GM12878 (cell line): ENCODE data around the gene TTLL13. TPM values are rescaled to one million over a fixed set of nuclear protein-coding genes. Genes with fewer than 3 reads are reported as not detected.

Experiments used
- ATAC-seq: fragments of 200-7000 bp; cut with Tn5 transposase; 3 replicates; pipeline ENCODE4 v1.9.1; 2020; ENCODE audit warnings: mild to moderate bottlenecking, moderate library complexity
- BruUV-seq: library from RNA; stranded (reverse); fragments of 400-500 nt; replicated peaks from 2 replicates; lab custom pipeline; 2021; lab: Mats Ljungman, UMichigan
- CTCF ChIA-PET: fragments of 300-600 bp; sonication (Branson Sonifier 250); formaldehyde crosslinking; extraction: SDS; loops from one replicate; lab custom pipeline; 2021; ENCODE audit warnings: inconsistent platforms; lab: Yijun Ruan, JAX
- POLR2A ChIA-PET: fragments of 350-600 bp; formaldehyde crosslinking; extraction: SDS; loops from one replicate; lab custom pipeline; 2021; ENCODE audit warnings: inconsistent platforms; lab: Charles Lee
- RAD21 ChIA-PET: fragments of 300-600 bp; sonication (Branson Sonifier 250); formaldehyde crosslinking; loops from one replicate; lab custom pipeline; 2023; ENCODE audit warnings: antibody characterized with exemption; ENCODE audit not compliant: unreplicated experiment; lab: Charles Lee
- SMC1A ChIA-PET: fragments of 300-600 bp; sonication (Branson Sonifier 250); formaldehyde crosslinking; loops from one replicate; lab custom pipeline; 2023; ENCODE audit not compliant: unreplicated experiment, uncharacterized antibody; lab: Charles Lee
- DNase-seq: peaks from one replicate; pipeline ENCODE4 v3.0.0-alpha.2; 2011; ENCODE audit warnings: low read depth, low spot score
- FAIRE-seq: peaks from 3 replicates; lab custom pipeline; 2011; peaks lifted over from hg19 to GRCh38; lab: Jason Lieb, UNC
- H2AFZ ChIP-seq: 2 replicates; pipeline ENCODE4 v1.6.0; 2011; ENCODE audit warnings: low read depth, low read length, control low read depth; ENCODE audit not compliant: control insufficient read depth
- H3K27ac ChIP-seq: 2 replicates; pipeline ENCODE4 v1.5.1; 2011; ENCODE audit warnings: control low read depth; ENCODE audit not compliant: control insufficient read depth, insufficient read depth
- H3K27me3 ChIP-seq, 2 experiments: replicated peaks in 1 of 2; 2 replicates each; pipeline versions ENCODE4 v1.6.0 to v1.6.1; 2011; ENCODE audit warnings: low read length in 1 of 2; ENCODE audit not compliant: control insufficient read depth in 2 of 2, insufficient read depth in 2 of 2
- H3K36me3 ChIP-seq, 2 experiments: 2 replicates each; pipeline ENCODE4 v1.5.1; 2011; ENCODE audit warnings: low read length in 1 of 2; ENCODE audit not compliant: control insufficient read depth in 2 of 2, insufficient read depth in 2 of 2
- H3K4me1 ChIP-seq: 2 replicates; pipeline ENCODE4 v1.6.1; 2011; ENCODE audit warnings: mild to moderate bottlenecking, low read length, moderate library complexity, mixed read lengths; ENCODE audit not compliant: control insufficient read depth, insufficient read depth
- H3K4me2 ChIP-seq: 2 replicates; pipeline ENCODE4 v1.6.0; 2011; ENCODE audit warnings: control low read depth; ENCODE audit not compliant: control insufficient read depth, insufficient read depth
- H3K4me3 ChIP-seq: fragments of 200-600 bp; sonication (generic); 2 replicates; pipeline ENCODE4 v1.5.1; 2016
- H3K79me2 ChIP-seq: 2 replicates; pipeline ENCODE4 v1.6.0; 2011; ENCODE audit warnings: low read length; ENCODE audit not compliant: control insufficient read depth, insufficient read depth
- H3K9ac ChIP-seq: 2 replicates; pipeline ENCODE4 v1.8.0; 2011; ENCODE audit warnings: low read length, control low read depth, mixed read lengths; ENCODE audit not compliant: control insufficient read depth, insufficient read depth
- H3K9me3 ChIP-seq: replicated peaks from 3 replicates; pipeline ENCODE4 v1.5.1; 2011; ENCODE audit warnings: mild to moderate bottlenecking, low read length; ENCODE audit not compliant: control insufficient read depth, insufficient read depth
- H4K20me1 ChIP-seq: 2 replicates; pipeline ENCODE4 v1.6.0; 2011; ENCODE audit not compliant: control insufficient read depth, insufficient read depth
- GABPA ChIP-seq: IDR thresholded peaks from 2 replicates; pipeline ENCODE4 v1.6.1; 2014; ENCODE audit warnings: antibody characterized with exemption, low read depth, mild to moderate bottlenecking, inconsistent platforms
- JUND ChIP-seq: IDR thresholded peaks from 2 replicates; pipeline ENCODE4 v1.6.1; 2012; ENCODE audit warnings: low read depth, mild to moderate bottlenecking, low read length, improper control_type of control experiment, moderate library complexity
- STAT1 ChIP-seq: fragments of 450-650 bp; conservative IDR thresholded peaks from 2 replicates; pipeline ENCODE4 v1.6.1; 2014; ENCODE audit warnings: antibody characterized with exemption, mild to moderate bottlenecking
- TCF3 ChIP-seq: IDR thresholded peaks from 2 replicates; pipeline ENCODE4 v1.6.1; 2012; ENCODE audit warnings: low read depth, mild to moderate bottlenecking, low read length, borderline replicate concordance; ENCODE audit not compliant: insufficient read depth
- WGBS: methylation state at CpG from one replicate; pipeline ENCODE4 v1.1.6; 2016; ENCODE audit warnings: low lambda C conversion rate; ENCODE audit not compliant: insufficient replicate concordance, insufficient coverage; ENCODE audit errors: missing lambda C conversion rate; 5-methylcytosine and 5-hydroxymethylcytosine counted together
- in situ Hi-C: fragments of 300-500 bp; cut with MboI; formaldehyde crosslinking; loops from 9 replicates; pipeline ENCODE4 v1.14.3; 2018; ENCODE audit warnings: mixed read lengths
- intact Hi-C: fragments of 100-400 bp; cut with micrococcal nuclease; formaldehyde crosslinking; loops from one replicate; pipeline ENCODE4 v1.14.2; 2022; ENCODE audit not compliant: unreplicated experiment
- polyA plus RNA-seq, 11 experiments: library from polyadenylated mRNA; depleted of rRNA in 4 of 11; unstranded in 6 of 11; stranded (reverse) in 5 of 11; fragments of >200 nt; fragmentation: Nextera tagmentation in 4 of 11; fragmentation: Illumina TruSeq in 1 of 11; extraction: Ambion mirVana in 4 of 11; extraction: Trizol in 1 of 11; gene quantifications; 1 replicate in 1 of 11; 2 replicates in 10 of 11; pipeline versions ENCODE4 v1.2.1 to v1.2.3, GENCODE V29; 2011 to 2016; ENCODE audit warnings: inconsistent platforms in 2 of 11, missing spikeins in 2 of 11, low read depth in 1 of 11
- total RNA-seq, 4 experiments: library from RNA; depleted of rRNA in 3 of 4; stranded (reverse); fragments of >200 nt in 3 of 4; fragmentation: Illumina TruSeq in 1 of 4; extraction: Trizol in 1 of 4; gene quantifications; 2 replicates each; pipeline versions ENCODE4 v1.2.1 to v1.2.3, GENCODE V29; 2013 to 2021
- TF ChIP-seq, protein P1 (sequence below): fragments of 450-650 bp; IDR thresholded peaks from 2 replicates; pipeline ENCODE4 v1.6.1; 2017; ENCODE audit warnings: mild to moderate bottlenecking, low read depth, inconsistent platforms; ENCODE audit not compliant: poor library complexity, severe bottlenecking

Gene TTLL13
- total and polyA plus RNA-seq, 10 of the 15 experiments (the other 5 are each of a cell fraction or from before 2014, with no cell fraction given) = 0.03 to 0.32 (median 0.13) TPM; not detected in 1

DNA sequence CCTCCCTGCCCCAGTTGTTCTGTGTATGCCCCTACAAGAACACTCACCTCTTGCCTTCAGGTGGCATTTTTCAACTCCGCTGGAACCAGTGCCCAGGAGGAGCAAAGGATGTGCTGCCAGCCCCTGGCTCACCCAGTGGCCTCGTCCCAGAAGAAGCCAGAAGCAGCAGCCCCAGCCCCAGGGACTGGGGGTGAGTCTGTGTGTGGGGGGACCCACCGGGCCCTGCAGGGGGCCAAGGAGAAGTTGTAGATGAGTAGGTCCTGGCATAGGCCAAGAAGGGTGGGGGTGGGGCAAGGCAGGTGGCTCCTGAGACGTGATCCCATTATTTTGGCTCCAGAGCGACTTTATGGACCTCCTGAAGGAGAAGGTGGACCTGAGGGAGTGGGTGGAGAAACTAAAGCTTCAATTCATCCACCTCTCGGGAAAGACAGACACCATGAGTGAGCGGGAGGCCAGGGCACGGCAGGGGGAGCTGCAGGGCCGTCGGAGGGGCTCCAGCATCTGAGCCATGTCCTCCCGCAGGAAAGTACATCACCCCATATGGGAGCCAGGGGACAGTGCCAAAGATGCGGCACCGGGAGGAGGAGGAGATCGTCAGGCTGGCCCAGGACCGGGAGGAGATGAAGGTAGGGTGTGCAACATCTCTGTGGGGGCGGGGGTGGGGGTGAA lies 45.4 kb downstream of the TTLL13 start:
- RAD21 ChIA-PET = no interaction called here
- ATAC-seq = no peak
- POLR2A ChIA-PET = no interaction called here
- Histone ChIP-seq H3K27me3 (no peaks in the 10 kb centered on the region), H3K4me1 (no peaks in the 10 kb centered on the region), H3K79me2 (no peaks in the 10 kb centered on the region), H3K4me3 (no peak overlapping the region), H3K9ac (no peak overlapping the region), H3K27ac (no peak overlapping the region), H2AFZ (no peak overlapping the region), H3K36me3 (no peaks in the 10 kb centered on the region), H3K9me3 (no peaks in the 10 kb centered on the region), H3K4me2 (no peak overlapping the region), H4K20me1 (no peaks in the 10 kb centered on the region)
- in situ Hi-C loops (no loop called here), intact Hi-C loops (no loop called here)
- BruUV-seq = no TSS peak
- TF ChIP-seq GABPA (no peak), TCF3 (no peak), STAT1 (no peak), JUND (no peak)
- TF ChIP-seq, protein P1, sequence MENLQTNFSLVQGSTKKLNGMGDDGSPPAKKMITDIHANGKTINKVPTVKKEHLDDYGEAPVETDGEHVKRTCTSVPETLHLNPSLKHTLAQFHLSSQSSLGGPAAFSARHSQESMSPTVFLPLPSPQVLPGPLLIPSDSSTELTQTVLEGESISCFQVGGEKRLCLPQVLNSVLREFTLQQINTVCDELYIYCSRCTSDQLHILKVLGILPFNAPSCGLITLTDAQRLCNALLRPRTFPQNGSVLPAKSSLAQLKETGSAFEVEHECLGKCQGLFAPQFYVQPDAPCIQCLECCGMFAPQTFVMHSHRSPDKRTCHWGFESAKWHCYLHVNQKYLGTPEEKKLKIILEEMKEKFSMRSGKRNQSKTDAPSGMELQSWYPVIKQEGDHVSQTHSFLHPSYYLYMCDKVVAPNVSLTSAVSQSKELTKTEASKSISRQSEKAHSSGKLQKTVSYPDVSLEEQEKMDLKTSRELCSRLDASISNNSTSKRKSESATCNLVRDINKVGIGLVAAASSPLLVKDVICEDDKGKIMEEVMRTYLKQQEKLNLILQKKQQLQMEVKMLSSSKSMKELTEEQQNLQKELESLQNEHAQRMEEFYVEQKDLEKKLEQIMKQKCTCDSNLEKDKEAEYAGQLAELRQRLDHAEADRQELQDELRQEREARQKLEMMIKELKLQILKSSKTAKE = no peak
- FAIRE-seq = no peak
- no peak for DNase-seq
- WGBS = 68% methylated on average over 15 of the region's 16 CpGs
- CTCF ChIA-PET = interaction anchor here (1.0 to 7.5 kb wide), 9 partner anchors 9 to 195 kb away, joined by 3 to 99 read pairs (median 6); no protein-coding TSS in a partner anchor
- SMC1A ChIA-PET = interaction anchor here (2.1 to 4.7 kb wide), 2 partner anchors 9 to 26 kb away, joined by 23 to 30 read pairs; no protein-coding TSS in a partner anchor
